H1 (cell line): ENCODE results near the gene PITPNM1. TPM values are rescaled to one million over a fixed set of nuclear protein-coding genes. Genes with fewer than 3 reads are reported as not detected.

ENCODE experiments used
- POLR2A ChIP-seq, 2 experiments: IDR thresholded peaks; 1 replicate in 1 of 2; 2 replicates in 1 of 2; pipeline ENCODE4 v1.6.1; 2011; ENCODE audit warnings: low read depth in 2 of 2, low read length in 2 of 2, mild to moderate bottlenecking in 2 of 2; ENCODE audit errors: control extremely low read depth in 1 of 2
- SP2 ChIP-seq: IDR thresholded peaks from 2 replicates; pipeline ENCODE4 v1.6.1; 2012; ENCODE audit warnings: mild to moderate bottlenecking, low read length, inconsistent platforms
- polyA plus RNA-seq, 7 experiments: library from polyadenylated mRNA; depleted of rRNA in 3 of 7; stranded (reverse) in 5 of 7; unstranded in 2 of 7; fragments of >200 nt in 5 of 7; fragments of 200-250 nt in 2 of 7; gene quantifications; 1 replicate in 5 of 7; 2 replicates in 1 of 7; 4 replicates in 1 of 7; pipeline versions ENCODE4 v1.2.1 to v1.2.3, GENCODE V29; 2011 to 2013; ENCODE audit warnings: missing spikeins in 2 of 7, mixed read lengths in 2 of 7
- total RNA-seq: library from RNA; stranded (reverse); fragmentation: NEBNext Ultra II Directional; extraction: Animal tissue kit (Norgen Biotek cat#: 25700); gene quantifications from 2 replicates; pipeline ENCODE4 v1.2.1, GENCODE V29; 2021
- TF ChIP-seq, protein P1 (sequence below): IDR thresholded peaks from 2 replicates; pipeline ENCODE4 v1.6.1; 2011; ENCODE audit warnings: low read length, improper control_type of control experiment
- TF ChIP-seq, protein P2 (sequence below): IDR thresholded peaks from 2 replicates; pipeline ENCODE4 v1.6.1; 2012; ENCODE audit warnings: inconsistent platforms

The PITPNM1 gene
- total and polyA plus RNA-seq, 2 of the 8 experiments (the other 6 are each of a cell fraction or from before 2014, with no cell fraction given) = 27.2 to 52.7 TPM

DNA sequence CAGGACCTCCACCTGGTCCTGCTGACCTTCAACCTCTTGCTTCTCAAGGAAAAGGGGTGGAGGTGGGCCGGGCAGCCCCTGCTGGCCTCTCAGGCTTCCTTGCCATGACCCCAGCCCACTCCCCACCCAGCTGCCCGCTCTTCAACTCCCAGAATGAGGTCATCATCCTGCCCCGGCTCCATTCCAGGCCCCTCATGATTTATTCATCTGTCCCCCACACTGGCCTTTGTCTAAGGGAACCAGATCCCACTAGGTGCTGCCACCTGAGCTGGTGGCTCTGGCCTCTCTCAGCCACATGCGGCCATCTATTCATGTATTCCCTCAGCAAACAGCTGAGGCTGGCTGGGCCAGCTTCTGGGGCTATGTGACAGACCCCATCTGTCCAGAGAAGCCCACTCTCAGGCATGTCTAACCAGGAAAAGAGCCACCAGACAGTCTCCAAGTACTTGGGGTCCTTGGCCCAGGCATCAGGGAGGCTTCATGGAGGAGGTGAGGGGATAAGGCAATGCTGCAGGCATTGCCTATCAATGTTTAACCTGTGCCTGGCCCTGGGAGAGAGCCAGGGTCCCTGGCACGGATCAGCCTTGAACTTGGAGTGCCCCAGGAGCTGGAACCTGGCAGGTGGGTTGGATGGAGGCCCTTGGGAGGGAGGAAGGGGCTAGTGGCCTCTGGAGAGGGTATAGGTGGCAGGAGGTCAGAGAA, 20.3 kb upstream of the PITPNM1 start (continued):
- TF ChIP-seq, protein P1, sequence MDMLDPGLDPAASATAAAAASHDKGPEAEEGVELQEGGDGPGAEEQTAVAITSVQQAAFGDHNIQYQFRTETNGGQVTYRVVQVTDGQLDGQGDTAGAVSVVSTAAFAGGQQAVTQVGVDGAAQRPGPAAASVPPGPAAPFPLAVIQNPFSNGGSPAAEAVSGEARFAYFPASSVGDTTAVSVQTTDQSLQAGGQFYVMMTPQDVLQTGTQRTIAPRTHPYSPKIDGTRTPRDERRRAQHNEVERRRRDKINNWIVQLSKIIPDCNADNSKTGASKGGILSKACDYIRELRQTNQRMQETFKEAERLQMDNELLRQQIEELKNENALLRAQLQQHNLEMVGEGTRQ = no peak
- TF ChIP-seq SP2 (no peak), POLR2A (IDR thresholded peaks at IDR 0.05; ENCODE audit: control extremely low read depth in 1 of 2, low read depth in 2 of 2, low read length in 2 of 2) (no peak)
- TF ChIP-seq, protein P2, sequence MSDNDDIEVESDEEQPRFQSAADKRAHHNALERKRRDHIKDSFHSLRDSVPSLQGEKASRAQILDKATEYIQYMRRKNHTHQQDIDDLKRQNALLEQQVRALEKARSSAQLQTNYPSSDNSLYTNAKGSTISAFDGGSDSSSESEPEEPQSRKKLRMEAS = no peak
